ENCODE results near the gene ZMYND8. TPM values are rescaled to one million over a fixed set of nuclear protein-coding genes. Genes with fewer than 3 reads are reported as not detected.

The ZMYND8 gene
- total RNA-seq, 1 donor from 2014 or later, result 13.6 TPM

- Histone ChIP-seq H3K36me3 (ENCODE audit: control insufficient read depth in 3 of 3, insufficient read depth in 3 of 3, low read length in 3 of 3) (peaks cover 33 to 53% (median 42%) of the 10 kb centered on the region in 3 donors), H3K9me3 (ENCODE audit: control insufficient read depth in 3 of 3, low read length in 3 of 3) (no peaks in the 10 kb centered on the region), H3K4me1 (ENCODE audit: control insufficient read depth in 3 of 3, insufficient read depth in 3 of 3, low read length in 3 of 3) (no peaks in the 10 kb centered on the region), H3K9ac (ENCODE audit: low read depth in 1 of 3, low read length in 3 of 3) (no peak overlapping the region), H3K27me3 (ENCODE audit: control insufficient read depth in 3 of 3, insufficient read depth in 3 of 3, low read length in 3 of 3) (no peaks in the 10 kb centered on the region), H3K4me3 (ENCODE audit: low read length in 3 of 3) (no peak overlapping the region), H3K27ac (ENCODE audit: low read depth, low read length) (no peak overlapping the region)
Measured at GRCh38 chr20:47224300-47224791, 132.2 kb downstream of the ZMYND8 start.

- H3K4me1 ChIP-seq (ENCODE audit: control insufficient read depth in 3 of 3, insufficient read depth in 3 of 3, low read length in 3 of 3), result no peaks in the 10 kb centered on the region
- peaks cover 33 to 49% (median 37%) of the 10 kb centered on the region in 3 donors for H3K36me3 ChIP-seq (ENCODE audit: control insufficient read depth in 3 of 3, insufficient read depth in 3 of 3, low read length in 3 of 3)
- H3K4me3 ChIP-seq (ENCODE audit: low read length in 3 of 3), result no peak overlapping the region
- H3K27ac ChIP-seq (ENCODE audit: low read depth, low read length), result no peak overlapping the region
- H3K9ac ChIP-seq (ENCODE audit: low read depth in 1 of 3, low read length in 3 of 3), result no peak overlapping the region
- H3K9me3 ChIP-seq (ENCODE audit: control insufficient read depth in 3 of 3, low read length in 3 of 3), result no peaks in the 10 kb centered on the region
- no peaks in the 10 kb centered on the region for H3K27me3 ChIP-seq (ENCODE audit: control insufficient read depth in 3 of 3, insufficient read depth in 3 of 3, low read length in 3 of 3)
Measured at GRCh38 chr20:47223896-47224295, 132.6 kb downstream of the ZMYND8 start.

- no peak overlapping the region for H3K27ac ChIP-seq (ENCODE audit: low read depth, low read length)
- no peak overlapping the region for H3K9ac ChIP-seq (ENCODE audit: low read depth in 1 of 3, low read length in 3 of 3)
- no peak overlapping the region for H3K4me3 ChIP-seq (ENCODE audit: low read length in 3 of 3)
- H3K9me3 ChIP-seq (ENCODE audit: control insufficient read depth in 3 of 3, low read length in 3 of 3), result no peaks in the 10 kb centered on the region
- no peaks in the 10 kb centered on the region for H3K4me1 ChIP-seq (ENCODE audit: control insufficient read depth in 3 of 3, insufficient read depth in 3 of 3, low read length in 3 of 3)
- peaks cover 35 to 45% (median 36%) of the 10 kb centered on the region in 3 donors for H3K36me3 ChIP-seq (ENCODE audit: control insufficient read depth in 3 of 3, insufficient read depth in 3 of 3, low read length in 3 of 3)
- no peaks in the 10 kb centered on the region for H3K27me3 ChIP-seq (ENCODE audit: control insufficient read depth in 3 of 3, insufficient read depth in 3 of 3, low read length in 3 of 3)
Measured at GRCh38 chr20:47222468-47223119, 133.9 kb downstream of the ZMYND8 start.

GRCh38 chr20:47221036-47221625 is 135.4 kb downstream of the ZMYND8 start:
- Histone ChIP-seq H3K36me3 (ENCODE audit: control insufficient read depth in 3 of 3, insufficient read depth in 3 of 3, low read length in 3 of 3) (peaks cover 25 to 39% (median 29%) of the 10 kb centered on the region in 3 donors), H3K9me3 (ENCODE audit: control insufficient read depth in 3 of 3, low read length in 3 of 3) (no peaks in the 10 kb centered on the region), H3K4me3 (ENCODE audit: low read length in 3 of 3) (no peak overlapping the region), H3K27ac (ENCODE audit: low read depth, low read length) (no peak overlapping the region), H3K4me1 (ENCODE audit: control insufficient read depth in 3 of 3, insufficient read depth in 3 of 3, low read length in 3 of 3) (no peaks in the 10 kb centered on the region), H3K27me3 (ENCODE audit: control insufficient read depth in 3 of 3, insufficient read depth in 3 of 3, low read length in 3 of 3) (no peaks in the 10 kb centered on the region), H3K9ac (ENCODE audit: low read depth in 1 of 3, low read length in 3 of 3) (no peak overlapping the region)

GRCh38 chr20:47220161-47220582 is 136.3 kb downstream of the ZMYND8 start:
- Histone ChIP-seq H3K9me3 (ENCODE audit: control insufficient read depth in 3 of 3, low read length in 3 of 3) (no peaks in the 10 kb centered on the region), H3K36me3 (ENCODE audit: control insufficient read depth in 3 of 3, insufficient read depth in 3 of 3, low read length in 3 of 3) (peaks cover 28 to 45% (median 34%) of the 10 kb centered on the region in 3 donors)

GRCh38 chr20:47217482-47218446 is 138.7 kb downstream of the ZMYND8 start:
- Histone ChIP-seq H3K9ac (ENCODE audit: low read depth in 1 of 3, low read length in 3 of 3) (no peak overlapping the region), H3K4me3 (ENCODE audit: low read length in 3 of 3) (no peak overlapping the region), H3K27me3 (ENCODE audit: control insufficient read depth in 3 of 3, insufficient read depth in 3 of 3, low read length in 3 of 3) (no peaks in the 10 kb centered on the region), H3K4me1 (ENCODE audit: control insufficient read depth in 3 of 3, insufficient read depth in 3 of 3, low read length in 3 of 3) (no peaks in the 10 kb centered on the region), H3K36me3 (ENCODE audit: control insufficient read depth in 3 of 3, insufficient read depth in 3 of 3, low read length in 3 of 3) (peaks cover 29 to 47% (median 30%) of the 10 kb centered on the region in 3 donors), H3K27ac (ENCODE audit: low read depth, low read length) (no peak overlapping the region), H3K9me3 (ENCODE audit: control insufficient read depth in 3 of 3, low read length in 3 of 3) (no peaks in the 10 kb centered on the region)

More at GRCh38 chr20:47220161-47220582, 136.3 kb downstream of the ZMYND8 start:
- Histone ChIP-seq H3K4me1 (ENCODE audit: control insufficient read depth in 3 of 3, insufficient read depth in 3 of 3, low read length in 3 of 3) (no peaks in the 10 kb centered on the region), H3K4me3 (ENCODE audit: low read length in 3 of 3) (no peak overlapping the region), H3K27ac (ENCODE audit: low read depth, low read length) (no peak overlapping the region), H3K9ac (ENCODE audit: low read depth in 1 of 3, low read length in 3 of 3) (no peak overlapping the region), H3K27me3 (ENCODE audit: control insufficient read depth in 3 of 3, insufficient read depth in 3 of 3, low read length in 3 of 3) (no peaks in the 10 kb centered on the region)

- Histone ChIP-seq H3K4me1 (ENCODE audit: control insufficient read depth in 3 of 3, insufficient read depth in 3 of 3, low read length in 3 of 3) (no peaks in the 10 kb centered on the region), H3K9me3 (ENCODE audit: control insufficient read depth in 3 of 3, low read length in 3 of 3) (no peaks in the 10 kb centered on the region), H3K9ac (ENCODE audit: low read depth in 1 of 3, low read length in 3 of 3) (no peak overlapping the region), H3K27me3 (ENCODE audit: control insufficient read depth in 3 of 3, insufficient read depth in 3 of 3, low read length in 3 of 3) (no peaks in the 10 kb centered on the region), H3K4me3 (ENCODE audit: low read length in 3 of 3) (no peak overlapping the region), H3K27ac (ENCODE audit: low read depth, low read length) (no peak overlapping the region), H3K36me3 (ENCODE audit: control insufficient read depth in 3 of 3, insufficient read depth in 3 of 3, low read length in 3 of 3) (peaks cover 37 to 53% (median 37%) of the 10 kb centered on the region in 3 donors)
Measured at GRCh38 chr20:47216819-47217410, 139.6 kb downstream of the ZMYND8 start.

- no peaks in the 10 kb centered on the region for H3K9me3 ChIP-seq (ENCODE audit: control insufficient read depth in 3 of 3, low read length in 3 of 3)
- H3K27ac ChIP-seq (ENCODE audit: low read depth, low read length), result no peak overlapping the region
- H3K36me3 ChIP-seq (ENCODE audit: control insufficient read depth in 3 of 3, insufficient read depth in 3 of 3, low read length in 3 of 3), result peaks cover 39 to 53% (median 41%) of the 10 kb centered on the region in 3 donors
- no peak overlapping the region for H3K9ac ChIP-seq (ENCODE audit: low read depth in 1 of 3, low read length in 3 of 3)
- H3K27me3 ChIP-seq (ENCODE audit: control insufficient read depth in 3 of 3, insufficient read depth in 3 of 3, low read length in 3 of 3), result no peaks in the 10 kb centered on the region
- no peak overlapping the region for H3K4me3 ChIP-seq (ENCODE audit: low read length in 3 of 3)
- H3K4me1 ChIP-seq (ENCODE audit: control insufficient read depth in 3 of 3, insufficient read depth in 3 of 3, low read length in 3 of 3), result no peaks in the 10 kb centered on the region
Measured at GRCh38 chr20:47215653-47216397, 140.7 kb downstream of the ZMYND8 start.

- no peaks in the 10 kb centered on the region for H3K9me3 ChIP-seq (ENCODE audit: control insufficient read depth in 3 of 3, low read length in 3 of 3)
- H3K36me3 ChIP-seq (ENCODE audit: control insufficient read depth in 3 of 3, insufficient read depth in 3 of 3, low read length in 3 of 3), result peaks cover 44 to 59% (median 54%) of the 10 kb centered on the region in 3 donors
- H3K27ac ChIP-seq (ENCODE audit: low read depth, low read length), result no peak overlapping the region
Measured at GRCh38 chr20:47213966-47214365, 142.5 kb downstream of the ZMYND8 start.

More at GRCh38 chr20:47213966-47214365, 142.5 kb downstream of the ZMYND8 start:
- H3K4me1 ChIP-seq (ENCODE audit: control insufficient read depth in 3 of 3, insufficient read depth in 3 of 3, low read length in 3 of 3), result no peaks in the 10 kb centered on the region
- H3K4me3 ChIP-seq (ENCODE audit: low read length in 3 of 3), result no peak overlapping the region
- H3K9ac ChIP-seq (ENCODE audit: low read depth in 1 of 3, low read length in 3 of 3), result no peak overlapping the region
- no peaks in the 10 kb centered on the region for H3K27me3 ChIP-seq (ENCODE audit: control insufficient read depth in 3 of 3, insufficient read depth in 3 of 3, low read length in 3 of 3)

Data from skeletal muscle tissue (tissue), 4 donors.